ENCODE results near the gene SACM1L.
"Not testable (repeated sequence)": the region's sequence is repeated elsewhere in the genome, so short reads cannot be mapped to it uniquely, and the experiment has no call there.

Gene SACM1L

GRCh38 chr3:45667569-45667934 lies 21.6 kb upstream of the SACM1L start:
- DNase-seq = no peak

- no peak for DNase-seq
These were observed 18.8 kb upstream of the SACM1L start for GRCh38 chr3:45670436-45670835.

GRCh38 chr3:45670991-45671390 lies 18.2 kb upstream of the SACM1L start:
- no peak for DNase-seq

- DNase-seq = no peak
These were observed 15.9 kb upstream of the SACM1L start for GRCh38 chr3:45673273-45673672.

GRCh38 chr3:45676325-45677032 lies 12.7 kb upstream of the SACM1L start:
- DNase-seq = no peak

GRCh38 chr3:45677033-45677446 lies 12.2 kb upstream of the SACM1L start:
- DNase-seq = no peak

GRCh38 chr3:45677841-45678240 lies 11.4 kb upstream of the SACM1L start:
- no peak for DNase-seq

GRCh38 chr3:45679805-45680204 lies 9.4 kb upstream of the SACM1L start:
- DNase-seq = no peak

GRCh38 chr3:45681221-45681620 lies 8.0 kb upstream of the SACM1L start:
- DNase-seq = no peak

- DNase-seq = no peak
These were observed 7.3 kb upstream of the SACM1L start for GRCh38 chr3:45681846-45682245.

- no peak for DNase-seq
These were observed 6.9 kb upstream of the SACM1L start for GRCh38 chr3:45682311-45682710.

GRCh38 chr3:45682786-45683185 lies 6.4 kb upstream of the SACM1L start:
- DNase-seq = no peak

GRCh38 chr3:45683417-45684326 lies 5.5 kb upstream of the SACM1L start:
- DNase-seq = no peak

- peak; percentile 20 for DNase-seq
These were observed 4.8 kb upstream of the SACM1L start for GRCh38 chr3:45684327-45684892.

- not testable (repeated sequence) for DNase-seq
These were observed 3.5 kb upstream of the SACM1L start for GRCh38 chr3:45685722-45686121.

- DNase-seq = no peak
These were observed 2.3 kb upstream of the SACM1L start for GRCh38 chr3:45686850-45687249.

- DNase-seq = no peak
These were observed 1.4 kb upstream of the SACM1L start for GRCh38 chr3:45687828-45688193.

GRCh38 chr3:45688194-45688881 lies 858 bp upstream of the SACM1L start:
- peak; percentile 61 for DNase-seq

- no peak for DNase-seq
These were observed 570 bp downstream of the SACM1L start for GRCh38 chr3:45689787-45690145.

- no peak for DNase-seq
These were observed 1.3 kb downstream of the SACM1L start for GRCh38 chr3:45690336-45691035.

GRCh38 chr3:45691842-45692241 lies 2.6 kb downstream of the SACM1L start:
- no peak for DNase-seq

GRCh38 chr3:45692866-45693265 lies 3.7 kb downstream of the SACM1L start:
- DNase-seq = no peak

Measured in NCI-H748 treated with DMSO at 0.1 percent for 48 hours (cell line).